H1 (cell line): ENCODE data around the gene GGT5. TPM values are rescaled to one million over a fixed set of nuclear protein-coding genes. Genes with fewer than 3 reads are reported as not detected.

Experiments
- CHD7 ChIP-seq: fragments of 300-600 bp; sonication (generic); IDR thresholded peaks from 2 replicates; pipeline ENCODE4 v1.7.1; 2012; ENCODE audit warnings: low read length, moderate library complexity, mild to moderate bottlenecking, inconsistent platforms; ENCODE audit not compliant: insufficient replicate concordance
- CTCF ChIP-seq, 3 experiments: IDR thresholded peaks; 1 replicate in 2 of 3; 2 replicates in 1 of 3; pipeline versions ENCODE4 v1.5.1 to v1.6.1; 2011; ENCODE audit warnings: low read length in 3 of 3, mild to moderate bottlenecking in 3 of 3, inconsistent platforms in 2 of 3, low read depth in 1 of 3, moderate library complexity in 1 of 3; ENCODE audit not compliant: insufficient read depth in 1 of 3; ENCODE audit errors: control extremely low read depth in 1 of 3
- JUN ChIP-seq: IDR thresholded peaks from 2 replicates; pipeline ENCODE4 v1.6.1; 2011; ENCODE audit warnings: low read depth, mild to moderate bottlenecking, improper control_type of control experiment, low read length
- polyA plus RNA-seq, 7 experiments: library from polyadenylated mRNA; depleted of rRNA in 3 of 7; stranded (reverse) in 5 of 7; unstranded in 2 of 7; fragments of >200 nt in 5 of 7; fragments of 200-250 nt in 2 of 7; gene quantifications; 1 replicate in 5 of 7; 2 replicates in 1 of 7; 4 replicates in 1 of 7; pipeline versions ENCODE4 v1.2.1 to v1.2.3, GENCODE V29; 2011 to 2013; ENCODE audit warnings: missing spikeins in 2 of 7, mixed read lengths in 2 of 7
- total RNA-seq: library from RNA; stranded (reverse); fragmentation: NEBNext Ultra II Directional; extraction: Animal tissue kit (Norgen Biotek cat#: 25700); gene quantifications from 2 replicates; pipeline ENCODE4 v1.2.1, GENCODE V29; 2021

Gene GGT5
- total and polyA plus RNA-seq, 2 of the 8 experiments (the other 6 are each of a cell fraction or from before 2014, with no cell fraction given), result 0.05 TPM; not detected in 1

- TF ChIP-seq CHD7 (no peak), JUN (no peak), CTCF (IDR thresholded peaks at IDR 0.05; ENCODE audit: control extremely low read depth in 1 of 3, insufficient read depth in 1 of 3, low read depth in 1 of 3, low read length in 3 of 3) (no peak)
These were observed 13.2 kb downstream of the GGT5 start (continued) for GRCh38 chr22:24231706-24232105.
